SK-N-MC (cell line): Measurements from ENCODE around the gene LRRC9.
A peak's percentile ranks its signal among the peaks of the same experiment; 100 is the strongest.

Source experiments
- DNase-seq: peaks from one replicate; pipeline ENCODE4 v3.0.0-alpha.2; 2011; ENCODE audit warnings: low read depth, low spot score
- H3K27ac ChIP-seq: fragments of 200-600 bp; sonication (generic); 2 replicates; pipeline ENCODE4 v1.5.1; 2016; ENCODE audit warnings: mixed run types
- H3K36me3 ChIP-seq: fragments of 200-600 bp; sonication (generic); 2 replicates; pipeline ENCODE4 v1.6.1; 2017; ENCODE audit warnings: antibody characterized with exemption, low read length, mixed read lengths; ENCODE audit not compliant: insufficient read depth
- H3K4me3 ChIP-seq: fragments of 200-600 bp; sonication (generic); 2 replicates; pipeline ENCODE4 v1.5.1; 2016
- H3K9ac ChIP-seq: fragments of 200-600 bp; sonication (generic); 2 replicates; pipeline ENCODE4 v1.8.0; 2017; ENCODE audit warnings: mixed run types, mixed read lengths; ENCODE audit not compliant: insufficient read length
- H3K9me3 ChIP-seq: fragments of 200-600 bp; sonication (generic); 2 replicates; pipeline ENCODE4 v1.6.1; 2017; ENCODE audit warnings: low read depth, mild to moderate bottlenecking, antibody characterized with exemption, low read length, moderate library complexity, mixed read lengths
- EZH2 ChIP-seq: fragments of 200-600 bp; sonication (generic); IDR thresholded peaks from one replicate; pipeline ENCODE4 v1.6.1; 2017; ENCODE audit warnings: antibody characterized with exemption
- FOXP2 ChIP-seq: optimal IDR thresholded peaks from 2 replicates; pipeline ENCODE3; 2011; ENCODE audit warnings: mild to moderate bottlenecking, moderate library complexity; ENCODE audit not compliant: insufficient read depth; ENCODE audit errors: extremely low read length, control extremely low read depth
- POLR2AphosphoS5 ChIP-seq: IDR thresholded peaks from 2 replicates; pipeline ENCODE4 v1.6.1; 2012; ENCODE audit warnings: mild to moderate bottlenecking, low read depth, low read length, borderline replicate concordance

Gene LRRC9

GRCh38 chr14:59969319-59969718 lies 49.4 kb downstream of the LRRC9 start:
- no peak for DNase-seq
- H3K4me3 ChIP-seq: no peak overlapping the region
- H3K9me3 ChIP-seq: no peaks in the 10 kb centered on the region
- H3K27ac ChIP-seq: no peak overlapping the region
- TF ChIP-seq FOXP2 (no peak), POLR2AphosphoS5 (no peak), EZH2 (no peak)
- no peaks in the 10 kb centered on the region for H3K36me3 ChIP-seq
- no peak overlapping the region for H3K9ac ChIP-seq

- Histone ChIP-seq H3K36me3 (no peaks in the 10 kb centered on the region), H3K9ac (no peak overlapping the region), H3K4me3 (no peak overlapping the region), H3K9me3 (no peaks in the 10 kb centered on the region), H3K27ac (no peak overlapping the region)
- TF ChIP-seq EZH2: no peak
- no peak for TF ChIP-seq POLR2AphosphoS5
- no peak for TF ChIP-seq FOXP2
- DNase-seq: no peak
Measured at GRCh38 chr14:59981564-59981963, 61.6 kb downstream of the LRRC9 start.

GRCh38 chr14:59983048-59983447 lies 63.1 kb downstream of the LRRC9 start:
- no peak for DNase-seq
- no peak overlapping the region for H3K9ac ChIP-seq
- H3K27ac ChIP-seq: no peak overlapping the region
- no peak for TF ChIP-seq EZH2
- no peak for TF ChIP-seq FOXP2
- TF ChIP-seq POLR2AphosphoS5: no peak
- no peaks in the 10 kb centered on the region for H3K9me3 ChIP-seq
- H3K4me3 ChIP-seq: no peak overlapping the region
- H3K36me3 ChIP-seq: no peaks in the 10 kb centered on the region

- no peaks in the 10 kb centered on the region for H3K36me3 ChIP-seq
- no peak overlapping the region for H3K27ac ChIP-seq
- TF ChIP-seq POLR2AphosphoS5: no peak
- TF ChIP-seq FOXP2: no peak
- TF ChIP-seq EZH2: no peak
- H3K4me3 ChIP-seq: no peak overlapping the region
- DNase-seq: no peak
- no peaks in the 10 kb centered on the region for H3K9me3 ChIP-seq
- no peak overlapping the region for H3K9ac ChIP-seq
Measured at GRCh38 chr14:59986556-59987059, 66.7 kb downstream of the LRRC9 start.

GRCh38 chr14:59997449-59997848 lies 77.5 kb downstream of the LRRC9 start:
- no peak for TF ChIP-seq FOXP2
- no peak for TF ChIP-seq EZH2
- no peak for TF ChIP-seq POLR2AphosphoS5
- no peak overlapping the region for H3K9ac ChIP-seq
- DNase-seq: peak; percentile 94
- no peaks in the 10 kb centered on the region for H3K36me3 ChIP-seq
- H3K27ac ChIP-seq: peak overlapping the region; percentile 91
- H3K9me3 ChIP-seq: no peaks in the 10 kb centered on the region
- H3K4me3 ChIP-seq: peak overlapping the region; percentile 52

- H3K4me3 ChIP-seq: peak overlapping the region; percentile 52
- H3K9me3 ChIP-seq: no peaks in the 10 kb centered on the region
- no peak for TF ChIP-seq EZH2
- no peak for TF ChIP-seq FOXP2
- TF ChIP-seq POLR2AphosphoS5: no peak
- peak overlapping the region; percentile 91 for H3K27ac ChIP-seq
- DNase-seq: no peak
- H3K9ac ChIP-seq: peak overlapping the region; percentile 21
- no peaks in the 10 kb centered on the region for H3K36me3 ChIP-seq
Measured at GRCh38 chr14:59997966-59998365, 78.0 kb downstream of the LRRC9 start.

- Histone ChIP-seq H3K9me3 (no peaks in the 10 kb centered on the region), H3K9ac (peak overlapping the region; percentile 7), H3K27ac (peak overlapping the region; percentile 91), H3K36me3 (no peaks in the 10 kb centered on the region), H3K4me3 (peak overlapping the region; percentile 52)
- TF ChIP-seq POLR2AphosphoS5 (no peak), EZH2 (no peak), FOXP2 (no peak)
- DNase-seq: no peak
Measured at GRCh38 chr14:59998564-59998963, 78.6 kb downstream of the LRRC9 start.

- Histone ChIP-seq H3K9ac (no peak overlapping the region), H3K36me3 (no peaks in the 10 kb centered on the region), H3K9me3 (no peaks in the 10 kb centered on the region), H3K27ac (no peak overlapping the region), H3K4me3 (no peak overlapping the region)
- TF ChIP-seq FOXP2 (no peak), EZH2 (no peak), POLR2AphosphoS5 (no peak)
- DNase-seq: no peak
Measured at GRCh38 chr14:60002819-60003492, 83.0 kb downstream of the LRRC9 start.
